Thyroid gland (tissue), 4 donors: ENCODE results near the gene SGSH. TPM values are rescaled to one million over a fixed set of nuclear protein-coding genes. Genes with fewer than 3 reads are reported as not detected.
A peak's percentile ranks its signal among the peaks of the same experiment; 100 is the strongest.

Experiments
- DNase-seq, 2 donors: peaks; one replicate each; pipeline ENCODE4 v3.0.0-alpha.2; 2019
- H3K27ac ChIP-seq, 3 donors: fragments of 200-600 bp; sonication (generic); 1 replicate in 2 of 3; 2 replicates in 1 of 3; pipeline ENCODE4 v1.5.1; 2016 to 2019; ENCODE audit warnings: mild to moderate bottlenecking in 1 of 3, moderate library complexity in 1 of 3
- H3K27me3 ChIP-seq: fragments of 200-600 bp; sonication (generic); one replicate; pipeline ENCODE4 v1.5.1; 2019
- H3K36me3 ChIP-seq, 2 donors: fragments of 200-600 bp; sonication (generic); one replicate each; pipeline ENCODE4 v1.5.1; 2016 to 2019
- H3K4me1 ChIP-seq, 2 donors: fragments of 200-600 bp; sonication (generic); one replicate each; pipeline ENCODE4 v1.5.1; 2017 to 2019
- H3K4me3 ChIP-seq, 3 donors: fragments of 200-600 bp; sonication (generic); replicated peaks in 1 of 3; 1 replicate in 2 of 3; 2 replicates in 1 of 3; pipeline ENCODE4 v1.5.1; 2016; ENCODE audit warnings: mild to moderate bottlenecking in 1 of 3
- H3K9me3 ChIP-seq: fragments of 200-600 bp; sonication (generic); one replicate; pipeline ENCODE4 v1.5.1; 2017
- POLR2A ChIP-seq, 2 donors: fragments of 450-650 bp; IDR thresholded peaks; one replicate each; pipeline ENCODE4 v1.6.1; 2017; ENCODE audit warnings: antibody characterized with exemption in 2 of 2, mild to moderate bottlenecking in 2 of 2, moderate library complexity in 1 of 2
- WGBS, 2 donors: methylation state at CpG; one replicate each; pipeline ENCODE4 v1.1.5; 2017; 5-methylcytosine and 5-hydroxymethylcytosine counted together
- intact Hi-C: fragments of 100-400 bp; cut with DNase I; formaldehyde crosslinking; loops from one replicate; pipeline ENCODE4 v1.15.1; 2023
- total RNA-seq, 4 donors: library from RNA; depleted of rRNA; stranded (reverse); fragments of >200 nt; gene quantifications; one replicate each; pipeline ENCODE4 v1.2.3, GENCODE V29; 2016
- TF ChIP-seq, protein P1 (sequence below), 6 experiments: fragments of 200-600 bp in 3 of 6; fragments of 450-650 bp in 3 of 6; sonication (generic) in 3 of 6; IDR thresholded peaks; one replicate each; pipeline ENCODE4 v1.5.1; 2016 to 2019; ENCODE audit warnings: antibody characterized with exemption in 6 of 6, mild to moderate bottlenecking in 2 of 6, inconsistent platforms in 1 of 6, moderate library complexity in 1 of 6

SGSH gene
- total RNA-seq, 4 donors from 2014 or later: 31.8 to 48.5 (median 38.2) TPM

DNA sequence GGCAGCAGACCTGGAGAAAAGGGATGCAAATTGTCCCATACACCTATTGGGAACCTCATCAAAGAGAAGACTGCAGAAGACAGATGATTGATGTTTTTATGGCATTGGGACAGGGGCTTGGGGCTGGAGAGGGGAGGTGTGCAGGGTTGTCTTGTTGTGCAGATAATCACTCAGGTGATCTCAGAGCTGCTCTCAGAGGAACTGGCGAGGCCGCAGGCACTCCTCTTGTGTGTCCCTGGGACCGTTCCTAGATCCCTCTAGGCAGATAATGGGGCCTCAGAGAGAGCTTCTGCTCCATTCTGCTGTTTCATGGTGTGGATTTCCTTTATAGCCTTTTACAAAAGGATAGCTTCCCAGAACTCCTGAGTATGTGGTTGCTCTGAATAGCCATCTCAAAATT, 42.2 kb upstream of the SGSH start:
- Histone ChIP-seq H3K4me1 (peaks cover 19 to 39% of the 10 kb centered on the region in 2 donors), H3K36me3 (peaks cover 0 to 6% of the 10 kb centered on the region in 2 donors), H3K27ac (peak overlapping the region; percentile 93 to 99 (median 98)), H3K9me3 (no peaks in the 10 kb centered on the region), H3K4me3 (peak overlapping the region in 1 of 3 donors; percentile 100), H3K27me3 (no peaks in the 10 kb centered on the region)
- intact Hi-C loops: loop anchor here (5.0 kb wide), 1 partner anchor 40 kb away; the partner anchor contains the start of genes SGSH and SLC26A11
- TF ChIP-seq POLR2A (IDR thresholded peaks at IDR 0.05): no peak
- TF ChIP-seq, protein P1, sequence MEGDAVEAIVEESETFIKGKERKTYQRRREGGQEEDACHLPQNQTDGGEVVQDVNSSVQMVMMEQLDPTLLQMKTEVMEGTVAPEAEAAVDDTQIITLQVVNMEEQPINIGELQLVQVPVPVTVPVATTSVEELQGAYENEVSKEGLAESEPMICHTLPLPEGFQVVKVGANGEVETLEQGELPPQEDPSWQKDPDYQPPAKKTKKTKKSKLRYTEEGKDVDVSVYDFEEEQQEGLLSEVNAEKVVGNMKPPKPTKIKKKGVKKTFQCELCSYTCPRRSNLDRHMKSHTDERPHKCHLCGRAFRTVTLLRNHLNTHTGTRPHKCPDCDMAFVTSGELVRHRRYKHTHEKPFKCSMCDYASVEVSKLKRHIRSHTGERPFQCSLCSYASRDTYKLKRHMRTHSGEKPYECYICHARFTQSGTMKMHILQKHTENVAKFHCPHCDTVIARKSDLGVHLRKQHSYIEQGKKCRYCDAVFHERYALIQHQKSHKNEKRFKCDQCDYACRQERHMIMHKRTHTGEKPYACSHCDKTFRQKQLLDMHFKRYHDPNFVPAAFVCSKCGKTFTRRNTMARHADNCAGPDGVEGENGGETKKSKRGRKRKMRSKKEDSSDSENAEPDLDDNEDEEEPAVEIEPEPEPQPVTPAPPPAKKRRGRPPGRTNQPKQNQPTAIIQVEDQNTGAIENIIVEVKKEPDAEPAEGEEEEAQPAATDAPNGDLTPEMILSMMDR (IDR thresholded peaks at IDR 0.05): no peak
- DNase-seq: no peak
- 64 to 74% methylated on average over 3 of the region's 3 CpGs for WGBS, 2 donors

DNA sequence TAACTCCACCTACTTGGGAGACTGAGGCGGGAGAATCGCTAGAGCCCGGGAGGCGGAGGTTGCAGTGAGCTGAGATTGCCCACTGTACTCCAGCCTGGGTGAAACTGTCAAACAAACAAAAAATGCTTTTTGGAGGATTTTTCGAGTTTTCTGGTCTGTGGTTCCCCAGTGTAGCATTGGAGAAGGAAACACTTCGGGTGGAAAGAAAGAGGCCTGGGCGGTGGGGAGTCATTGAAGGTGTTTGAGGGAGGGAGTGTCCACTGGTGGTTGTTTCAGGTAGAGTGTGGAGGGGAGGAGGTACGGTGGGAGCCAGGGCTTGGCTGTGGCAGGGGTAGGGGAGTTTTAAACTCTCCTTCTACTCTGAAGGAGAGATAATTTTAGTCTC, 41.8 kb upstream of the SGSH start:
- Histone ChIP-seq H3K9me3 (no peaks in the 10 kb centered on the region), H3K27me3 (no peaks in the 10 kb centered on the region), H3K27ac (peak overlapping the region; percentile 93 to 99 (median 98)), H3K36me3 (peaks cover 0 to 4% of the 10 kb centered on the region in 2 donors), H3K4me1 (peaks cover 19 to 40% of the 10 kb centered on the region in 2 donors), H3K4me3 (peak overlapping the region in 1 of 3 donors; percentile 100)
- intact Hi-C loops: loop anchor here (5.0 kb wide), 1 partner anchor 40 kb away; the partner anchor contains the start of genes SGSH and SLC26A11
- DNase-seq: no peak
- TF ChIP-seq, protein P1 (IDR thresholded peaks at IDR 0.05): no peak
- no peak for TF ChIP-seq POLR2A (IDR thresholded peaks at IDR 0.05)
- 35 to 57% methylated on average over 8 of the region's 8 CpGs for WGBS, 2 donors

DNA sequence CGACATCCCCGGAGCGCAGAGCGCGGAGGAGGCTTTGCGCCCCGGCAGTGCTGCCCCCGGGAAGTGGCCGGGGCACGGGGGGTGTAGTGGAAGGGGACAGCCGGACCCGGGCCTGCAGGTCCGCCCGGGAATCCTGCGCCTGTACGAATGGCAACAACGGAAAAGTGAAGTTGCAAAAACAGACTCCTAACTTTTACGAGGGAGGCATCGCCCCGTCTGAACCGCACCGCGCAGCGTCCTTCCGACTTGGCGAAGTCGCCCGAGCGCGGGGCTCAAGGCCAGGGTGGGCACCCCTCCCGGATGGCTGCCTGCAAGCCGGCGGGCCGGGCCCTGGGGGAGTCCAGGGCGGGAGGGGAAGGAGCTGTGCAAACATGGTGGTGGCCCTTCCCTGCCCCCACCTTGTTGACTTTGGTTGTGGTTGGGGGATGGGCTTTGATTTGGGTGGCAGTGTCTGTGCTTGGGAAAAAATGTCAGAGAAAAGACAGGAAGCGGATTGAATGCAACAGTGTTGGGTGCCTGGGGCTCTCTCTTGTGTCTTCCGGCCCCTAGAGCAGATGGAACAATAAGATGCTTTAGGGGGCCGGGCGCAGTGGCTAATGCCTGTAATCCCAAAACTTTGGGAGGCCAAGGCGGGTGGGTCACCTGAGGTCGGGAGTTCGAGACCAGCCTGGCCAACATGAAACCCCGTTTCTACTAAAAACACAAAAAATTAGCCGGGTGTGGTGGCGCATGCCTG, 41.2 kb upstream of the SGSH start:
- H3K27me3 ChIP-seq: no peaks in the 10 kb centered on the region
- TF ChIP-seq, protein P1 (IDR thresholded peaks at IDR 0.05): no peak
- no peak for TF ChIP-seq POLR2A (IDR thresholded peaks at IDR 0.05)
- DNase-seq: peak; percentile 66 to 69
- H3K4me1 ChIP-seq: peaks cover 20 to 46% of the 10 kb centered on the region in 2 donors
- peak overlapping the region; percentile 54 to 100 (median 83) for H3K4me3 ChIP-seq
- intact Hi-C loops: loop anchor here (5.0 kb wide), 1 partner anchor 39 kb away; the partner anchor contains the start of genes SGSH and SLC26A11
- no peaks in the 10 kb centered on the region for H3K9me3 ChIP-seq
- H3K27ac ChIP-seq: peak overlapping the region; percentile 93 to 99 (median 98)
- peaks cover 0 to 4% of the 10 kb centered on the region in 2 donors for H3K36me3 ChIP-seq
- WGBS, 2 donors: 4 to 21% methylated on average over 10 to 32 of the region's 45 CpGs

DNA sequence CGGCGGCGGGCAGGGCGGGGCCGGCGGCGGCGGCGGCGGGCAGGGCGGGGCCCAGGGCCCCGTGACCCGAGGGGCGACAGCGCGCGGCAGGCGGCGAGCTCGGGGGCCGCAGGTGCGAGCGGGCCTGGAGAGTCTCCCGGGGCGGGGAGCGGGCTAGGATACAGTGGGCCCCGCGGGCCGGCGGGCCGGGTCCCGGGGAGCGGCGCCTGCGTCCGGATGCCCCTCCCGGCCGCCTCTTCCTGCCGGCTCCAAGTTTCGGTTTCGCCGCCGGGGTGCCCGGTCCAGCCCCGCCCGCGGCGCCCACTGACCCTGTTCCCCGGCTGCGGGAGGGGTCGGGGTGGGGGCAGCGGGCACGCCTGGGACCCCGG, 40.6 kb upstream of the SGSH start, which contains the start of gene RNF213:
TSS of gene RNF213 (plus strand) at position 62 of the 368 bp plus-strand sequence. CDS start 2,830 bp downstream, outside the sequence.
- DNase-seq: peak; percentile 53 to 54
- Histone ChIP-seq H3K27ac (peak within 1 kb of the TSS; percentile 93 to 99 (median 98)), H3K27me3 (no peaks in the 10 kb centered on the region), H3K36me3 (peaks cover 0 to 4% of the 10 kb centered on the region in 2 donors), H3K4me1 (peaks cover 26 to 51% of the 10 kb centered on the region in 2 donors), H3K9me3 (no peaks in the 10 kb centered on the region), H3K4me3 (peak within 1 kb of the TSS; percentile 54 to 100 (median 83))
- TF ChIP-seq, protein P1 (IDR thresholded peaks at IDR 0.05): no peak
- TF ChIP-seq POLR2A (IDR thresholded peaks at IDR 0.05): peak; percentile 72 to 78
- WGBS, 2 donors: 0% methylated on average over 2 of the region's 54 CpGs; no CpG with 5 or more reads in 1 of the 2 donors
- intact Hi-C loops: loop anchor here (5.0 kb wide), 1 partner anchor 38 kb away; the partner anchor contains the start of genes SGSH and SLC26A11
